Type B pancreatic cell (in vitro differentiated cells): ENCODE results near the gene TLK1. TPM values are rescaled to one million over a fixed set of nuclear protein-coding genes. Genes with fewer than 3 reads are reported as not detected.

Experiments
- total RNA-seq: library from RNA; stranded (reverse); gene quantifications from 2 replicates; pipeline ENCODE4 v1.2.1, GENCODE V29; 2021; ENCODE audit warnings: low replicate concordance

TLK1 gene
- total RNA-seq, 1 donor from 2014 or later = 54.2 TPM

Other genes with a start within 250 kb of the TLK1 start
- gene GORASP2, start 231.6 kb downstream of the TLK1 start, total RNA-seq = 77.7 and 110 TPM in 2 replicates